Panc1 (cell line): ENCODE data around the gene AFG1L. TPM values are rescaled to one million over a fixed set of nuclear protein-coding genes. Genes with fewer than 3 reads are reported as not detected.

ENCODE experiments used
- ATAC-seq: fragments of 200-7000 bp; cut with Tn5 transposase; 2 replicates; pipeline ENCODE4 v1.9.1; 2020; ENCODE audit warnings: mild to moderate bottlenecking, moderate library complexity
- BruUV-seq: library from RNA; stranded (reverse); fragments of 400-500 nt; replicated peaks from 2 replicates; lab custom pipeline; 2021; lab: Mats Ljungman, UMichigan
- CTCF ChIA-PET: fragments of 300-600 bp; sonication (Branson Sonifier 250); formaldehyde crosslinking; loops from one replicate; lab custom pipeline; 2022; ENCODE audit warnings: antibody characterized with exemption; lab: Charles Lee
- POLR2A ChIA-PET: fragments of 300-600 bp; sonication (Branson Sonifier 250); formaldehyde crosslinking; loops from one replicate; lab custom pipeline; 2022; ENCODE audit warnings: antibody characterized with exemption; lab: Charles Lee
- DNase-seq: peaks from one replicate; pipeline ENCODE4 v3.0.0-alpha.2; 2010; ENCODE audit warnings: low read depth, low spot score
- H3K27ac ChIP-seq: 2 replicates; pipeline ENCODE4 v1.5.1; 2011; ENCODE audit warnings: mild to moderate bottlenecking, low read length, inconsistent platforms
- H3K27me3 ChIP-seq: fragments of 200-500 bp; sonication (Bioruptor generic); 2 replicates; pipeline ENCODE4 v1.6.0; 2014; ENCODE audit warnings: low read length, inconsistent platforms; ENCODE audit not compliant: control insufficient read depth, insufficient read depth
- H3K36me3 ChIP-seq: fragments of 200-500 bp; sonication (Bioruptor generic); 2 replicates; pipeline ENCODE4 v1.5.1; 2014; ENCODE audit warnings: inconsistent platforms, mild to moderate bottlenecking, low read length, moderate library complexity; ENCODE audit not compliant: control insufficient read depth, insufficient read depth
- H3K4me1 ChIP-seq: 2 replicates; pipeline ENCODE4 v1.5.1; 2011; ENCODE audit warnings: inconsistent platforms, mild to moderate bottlenecking, low read length, moderate library complexity; ENCODE audit not compliant: control insufficient read depth, insufficient read depth
- H3K4me3 ChIP-seq, 2 experiments: 2 replicates each; pipeline ENCODE4 v1.5.1; 2011 to 2012; ENCODE audit warnings: low read depth in 2 of 2, low read length in 2 of 2, mild to moderate bottlenecking in 2 of 2, inconsistent platforms in 1 of 2, moderate library complexity in 1 of 2
- H3K9me3 ChIP-seq: fragments of 200-500 bp; sonication (Bioruptor generic); 2 replicates; pipeline ENCODE4 v1.5.1; 2014; ENCODE audit warnings: low read depth, mild to moderate bottlenecking, inconsistent platforms, low read length, moderate library complexity; ENCODE audit not compliant: control insufficient read depth, insufficient read depth
- POLR2AphosphoS5 ChIP-seq: IDR thresholded peaks from 2 replicates; pipeline ENCODE4 v1.6.1; 2012; ENCODE audit warnings: mild to moderate bottlenecking, low read depth, low read length, moderate library complexity
- SIN3A ChIP-seq: IDR thresholded peaks from 2 replicates; pipeline ENCODE4 v1.6.1; 2012; ENCODE audit warnings: low read depth, mild to moderate bottlenecking, low read length, moderate library complexity, borderline replicate concordance; ENCODE audit not compliant: insufficient read depth
- TCF7L2 ChIP-seq: IDR thresholded peaks from 2 replicates; pipeline ENCODE4 v1.6.1; 2011; ENCODE audit warnings: mild to moderate bottlenecking, low read depth, low read length, inconsistent platforms
- in situ Hi-C: cut with HindIII; loops from 2 replicates; pipeline ENCODE4 v1.10.0; 2016; ENCODE audit warnings: low sequenced_read_pairs, low pct_unique_long_range_greater_than_20kb
- intact Hi-C: fragments of 100-400 bp; cut with micrococcal nuclease; formaldehyde crosslinking; loops from one replicate; pipeline ENCODE4 v1.10.0; 2022; ENCODE audit not compliant: unreplicated experiment
- total RNA-seq: library from RNA; stranded (reverse); gene quantifications from one replicate; pipeline ENCODE4 v1.2.1, GENCODE V29; 2021; ENCODE audit not compliant: unreplicated experiment
- TF ChIP-seq, protein P1 (sequence below), 2 experiments: IDR thresholded peaks; 2 replicates each; pipeline ENCODE4 v1.6.1; 2011 to 2012; ENCODE audit warnings: low read depth in 2 of 2, control low read depth in 1 of 2, low read length in 1 of 2, mild to moderate bottlenecking in 1 of 2, moderate library complexity in 1 of 2; ENCODE audit not compliant: insufficient read depth in 1 of 2

AFG1L gene
- total RNA-seq, 1 experiment from 2014 or later = 12.4 TPM

DNA sequence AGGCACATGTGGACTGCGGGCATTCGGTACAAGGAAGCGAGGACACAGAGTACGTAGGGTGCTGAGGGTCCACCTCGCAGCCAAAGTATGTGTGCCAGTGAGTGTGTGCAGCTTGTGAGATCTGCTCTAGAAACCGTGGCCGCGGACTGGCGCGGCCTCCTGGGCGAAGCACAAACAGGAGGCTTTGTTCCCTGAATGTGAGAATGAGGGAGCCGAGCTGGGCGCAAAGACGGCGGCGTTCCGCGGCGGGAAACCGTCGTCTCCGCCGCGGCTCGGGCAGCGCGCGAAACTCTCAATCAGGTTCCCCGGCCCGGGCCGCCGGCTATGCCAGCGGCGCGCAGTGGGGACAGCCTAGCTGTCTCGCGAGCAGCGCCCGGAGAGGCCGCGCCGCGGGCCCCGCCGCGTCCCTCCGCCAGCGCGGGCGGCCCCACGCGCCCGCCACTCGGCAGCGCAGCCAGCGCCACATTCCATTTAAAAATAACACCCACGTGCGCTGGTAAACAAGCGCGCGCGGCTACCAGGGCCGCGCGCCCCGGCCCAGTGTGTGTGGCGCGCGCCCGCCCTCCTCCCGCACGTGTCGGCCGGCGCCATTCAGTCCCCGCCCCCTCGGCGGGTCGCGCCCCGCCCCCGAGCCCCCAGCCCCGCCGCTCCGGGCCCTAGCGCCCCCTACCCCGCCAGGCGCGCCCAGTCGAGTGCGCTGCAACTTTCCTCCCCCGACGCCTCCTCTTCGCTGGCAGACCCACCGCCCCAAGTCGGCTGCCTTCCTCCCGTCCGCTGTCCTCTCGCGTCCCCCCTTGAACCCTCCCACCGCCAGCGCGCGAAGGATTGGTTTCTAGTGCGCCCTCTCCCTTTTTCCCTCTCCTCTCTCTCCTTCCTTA is 262.9 kb downstream of the AFG1L start:
- intact Hi-C loops = loop anchor here (5.0 kb wide), 1 partner anchor 225 kb away; no protein-coding TSS in a partner anchor
- ChIA-PET POLR2A (interaction anchor here (0.7 kb wide), 4 partner anchors 16 to 503 kb away, joined by 3 to 12 read pairs (median 4); no protein-coding TSS in a partner anchor), CTCF (interaction anchor here (0.6 to 0.9 kb wide), 2 partner anchors 113 to 119 kb away, joined by 3 to 7 read pairs; no protein-coding TSS in a partner anchor)
- BruUV-seq = no TSS peak
- peaks cover 6% of the 10 kb centered on the region; the same call in 1 of the 2 replicates for H3K27me3 ChIP-seq
- peaks cover 5% of the 10 kb centered on the region for H3K4me1 ChIP-seq
- H3K9me3 ChIP-seq = no peaks in the 10 kb centered on the region
- ATAC-seq (peak; percentile 36), DNase-seq (no peak)
- in situ Hi-C loops = no loop called here
- peak overlapping the region; percentile 73 to 98 for H3K4me3 ChIP-seq
- H3K27ac ChIP-seq = peak overlapping the region; percentile 60
- no peaks in the 10 kb centered on the region; the same call in 1 of the 2 replicates for H3K36me3 ChIP-seq
- TF ChIP-seq SIN3A (peak; percentile 98), POLR2AphosphoS5 (peak; percentile 31; the same call in 1 of the 2 replicates), TCF7L2 (no peak)

GRCh38 chr6:108558372-108559096 is 263.7 kb downstream of the AFG1L start:
- Histone ChIP-seq H3K9me3 (no peaks in the 10 kb centered on the region), H3K27me3 (peaks cover 3% of the 10 kb centered on the region; the same call in 1 of the 2 replicates), H3K27ac (peak overlapping the region; percentile 82), H3K4me1 (peaks cover 13% of the 10 kb centered on the region), H3K4me3 (peak overlapping the region; percentile 96 to 98), H3K36me3 (no peaks in the 10 kb centered on the region; the same call in 1 of the 2 replicates)
- DNase-seq = peak; percentile 94
- ChIA-PET POLR2A (interaction anchor here (0.5 to 0.7 kb wide), 5 partner anchors 17 to 536 kb away, joined by 3 to 4 read pairs (median 3); partner anchors contain the start of gene SESN1), CTCF (interaction anchor here (0.5 to 0.9 kb wide), 2 partner anchors 15 to 118 kb away, joined by 3 to 4 read pairs; no protein-coding TSS in a partner anchor)
- BruUV-seq = no TSS peak
- intact Hi-C loops = loop anchor here (5.0 kb wide), 1 partner anchor 224 kb away; no protein-coding TSS in a partner anchor
- in situ Hi-C loops = no loop called here
- ATAC-seq = peak; percentile 76
- TF ChIP-seq POLR2AphosphoS5 (peak; percentile 55; the same call in 1 of the 2 replicates), SIN3A (peak; percentile 88; the same call in 1 of the 2 replicates), TCF7L2 (0 out of 2 replicates have a peak, but pooled peaks have one; percentile 30)
- TF ChIP-seq, protein P1, sequence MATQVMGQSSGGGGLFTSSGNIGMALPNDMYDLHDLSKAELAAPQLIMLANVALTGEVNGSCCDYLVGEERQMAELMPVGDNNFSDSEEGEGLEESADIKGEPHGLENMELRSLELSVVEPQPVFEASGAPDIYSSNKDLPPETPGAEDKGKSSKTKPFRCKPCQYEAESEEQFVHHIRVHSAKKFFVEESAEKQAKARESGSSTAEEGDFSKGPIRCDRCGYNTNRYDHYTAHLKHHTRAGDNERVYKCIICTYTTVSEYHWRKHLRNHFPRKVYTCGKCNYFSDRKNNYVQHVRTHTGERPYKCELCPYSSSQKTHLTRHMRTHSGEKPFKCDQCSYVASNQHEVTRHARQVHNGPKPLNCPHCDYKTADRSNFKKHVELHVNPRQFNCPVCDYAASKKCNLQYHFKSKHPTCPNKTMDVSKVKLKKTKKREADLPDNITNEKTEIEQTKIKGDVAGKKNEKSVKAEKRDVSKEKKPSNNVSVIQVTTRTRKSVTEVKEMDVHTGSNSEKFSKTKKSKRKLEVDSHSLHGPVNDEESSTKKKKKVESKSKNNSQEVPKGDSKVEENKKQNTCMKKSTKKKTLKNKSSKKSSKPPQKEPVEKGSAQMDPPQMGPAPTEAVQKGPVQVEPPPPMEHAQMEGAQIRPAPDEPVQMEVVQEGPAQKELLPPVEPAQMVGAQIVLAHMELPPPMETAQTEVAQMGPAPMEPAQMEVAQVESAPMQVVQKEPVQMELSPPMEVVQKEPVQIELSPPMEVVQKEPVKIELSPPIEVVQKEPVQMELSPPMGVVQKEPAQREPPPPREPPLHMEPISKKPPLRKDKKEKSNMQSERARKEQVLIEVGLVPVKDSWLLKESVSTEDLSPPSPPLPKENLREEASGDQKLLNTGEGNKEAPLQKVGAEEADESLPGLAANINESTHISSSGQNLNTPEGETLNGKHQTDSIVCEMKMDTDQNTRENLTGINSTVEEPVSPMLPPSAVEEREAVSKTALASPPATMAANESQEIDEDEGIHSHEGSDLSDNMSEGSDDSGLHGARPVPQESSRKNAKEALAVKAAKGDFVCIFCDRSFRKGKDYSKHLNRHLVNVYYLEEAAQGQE (IDR thresholded peaks at IDR 0.05; ENCODE audit: insufficient read depth in 1 of 2, low read depth in 2 of 2, low read length in 1 of 2) = no peak
